GM12872 (cell line): ENCODE results near the gene GNPTG.

Experiments
- CTCF ChIP-seq: IDR thresholded peaks from 3 replicates; pipeline ENCODE4 v1.5.1; 2011; ENCODE audit warnings: low read depth, mild to moderate bottlenecking, low read length, moderate library complexity; ENCODE audit not compliant: insufficient read depth

The GNPTG gene

DNA sequence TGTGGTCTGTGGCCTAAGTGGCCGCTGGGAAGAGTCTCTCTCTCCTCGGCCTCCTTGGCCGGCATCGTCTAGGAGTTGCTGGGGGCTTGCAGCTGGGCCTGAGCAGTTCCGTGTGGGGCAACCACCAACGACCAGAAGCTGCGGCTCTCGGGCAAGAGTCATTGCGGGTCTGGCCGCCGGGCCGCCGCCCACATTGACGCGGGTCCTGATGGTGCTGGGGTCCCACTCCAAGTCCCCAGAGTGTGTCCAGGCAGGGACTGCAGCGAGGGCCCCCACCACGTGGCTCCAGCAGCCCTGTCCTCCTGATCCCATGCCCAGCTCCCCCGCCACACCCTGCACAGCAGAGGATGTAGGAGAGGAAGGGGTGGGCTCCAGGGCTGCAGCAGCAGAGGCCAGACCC, 31.8 kb downstream of the GNPTG start:
- no peak for TF ChIP-seq CTCF

GRCh38 chr16:1385232-1385631, 33.5 kb downstream of the GNPTG start:
- no peak for TF ChIP-seq CTCF

GRCh38 chr16:1387331-1387730, 35.6 kb downstream of the GNPTG start:
- TF ChIP-seq CTCF: no peak

DNA sequence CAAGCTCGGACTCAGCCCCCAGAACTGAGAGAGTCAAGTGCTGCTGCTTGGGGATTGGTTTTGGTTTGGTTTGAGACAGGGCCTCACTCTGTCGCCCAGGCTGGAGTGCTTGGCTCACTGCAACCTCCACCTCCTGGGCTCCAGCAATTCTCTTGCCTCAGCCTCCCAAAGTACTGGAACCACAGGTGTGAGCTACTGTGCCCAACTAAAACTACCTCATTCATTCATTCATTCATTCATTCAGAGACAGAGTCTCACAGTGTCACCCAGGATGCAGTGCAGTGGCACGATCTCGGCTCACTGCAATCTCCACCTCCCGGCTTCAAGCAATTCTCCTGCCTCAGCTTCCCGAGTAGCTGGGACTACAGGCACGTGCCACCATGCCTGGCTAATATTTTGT, 38.0 kb downstream of the GNPTG start:
- TF ChIP-seq CTCF: no peak

- no peak for TF ChIP-seq CTCF
Measured at GRCh38 chr16:1390239-1390779, 38.6 kb downstream of the GNPTG start.

DNA sequence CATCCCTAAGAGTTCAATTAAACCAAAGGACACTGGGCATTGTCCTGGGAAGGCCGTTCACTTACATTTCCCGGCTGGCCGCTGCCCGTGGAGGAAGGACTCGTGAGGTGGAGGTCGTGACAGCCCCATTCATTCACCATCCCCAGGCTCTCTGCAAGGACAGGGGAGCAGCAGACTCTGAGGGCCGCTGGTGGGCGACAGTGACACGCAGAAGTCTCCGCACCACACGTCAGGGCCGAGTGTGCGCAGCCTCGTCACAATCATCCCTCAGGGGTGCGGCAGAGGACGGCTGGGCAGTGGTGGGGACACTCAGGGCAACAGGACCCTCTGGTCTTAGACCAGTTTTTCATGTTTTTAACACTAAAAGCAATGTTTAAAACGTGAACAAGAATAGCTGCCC, 41.1 kb downstream of the GNPTG start:
- TF ChIP-seq CTCF: no peak

GRCh38 chr16:1393613-1394176, 42.0 kb downstream of the GNPTG start:
- no peak for TF ChIP-seq CTCF

DNA sequence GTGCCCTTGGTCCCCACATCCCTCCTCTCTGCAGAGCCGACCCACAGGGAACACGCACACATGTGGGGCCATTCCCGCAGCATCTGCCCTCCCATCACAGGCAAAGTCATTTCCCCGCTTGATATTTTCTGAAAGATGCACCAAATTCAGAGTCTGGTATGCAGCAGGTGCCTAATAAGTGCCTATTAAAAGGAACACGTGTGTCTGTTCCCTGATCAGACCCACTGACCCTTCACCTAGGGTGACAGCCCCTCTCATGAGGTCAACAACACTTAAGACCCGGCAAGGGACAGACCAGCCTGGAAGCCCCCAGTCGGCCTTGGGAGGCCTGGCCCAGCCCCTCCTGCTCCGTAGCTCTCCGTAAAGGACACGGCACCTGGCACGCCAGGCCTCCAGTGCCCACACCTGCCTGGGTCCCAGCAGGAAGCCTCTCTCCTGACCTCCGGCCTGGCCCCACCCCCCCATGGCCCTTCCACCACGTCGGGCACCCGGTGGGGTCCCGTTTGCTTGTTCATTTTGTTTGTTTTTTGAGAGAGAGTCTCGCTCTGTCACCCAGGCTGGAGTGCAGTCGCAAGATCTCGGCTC, 42.7 kb downstream of the GNPTG start:
- TF ChIP-seq CTCF: no peak
